Astrocyte (in vitro differentiated cells and primary cell): ENCODE measurements around the gene TOR4A. TPM values are rescaled to one million over a fixed set of nuclear protein-coding genes. Genes with fewer than 3 reads are reported as not detected.

Source experiments
- DNase-seq: peaks from one replicate; pipeline ENCODE4 v3.0.0-alpha.2; 2010; ENCODE audit warnings: low read depth
- FAIRE-seq: peaks from 2 replicates; lab custom pipeline; 2011; peaks lifted over from hg19 to GRCh38; lab: Jason Lieb, UNC
- H2AFZ ChIP-seq: 2 replicates; pipeline ENCODE4 v1.6.0; 2012; ENCODE audit warnings: low read depth, low read length, inconsistent platforms
- H3K27ac ChIP-seq: 2 replicates; pipeline ENCODE4 v1.5.1; 2011; ENCODE audit warnings: low read depth, low read length, inconsistent platforms
- H3K27me3 ChIP-seq: 2 replicates; pipeline ENCODE4 v1.6.0; 2011; ENCODE audit warnings: low read length, inconsistent platforms; ENCODE audit not compliant: insufficient read depth
- H3K36me3 ChIP-seq: 2 replicates; pipeline ENCODE4 v1.5.1; 2011; ENCODE audit warnings: low read length, inconsistent platforms; ENCODE audit not compliant: insufficient read depth
- H3K4me1 ChIP-seq: 2 replicates; pipeline ENCODE4 v1.5.1; 2011; ENCODE audit warnings: low read length, inconsistent platforms; ENCODE audit not compliant: insufficient read depth
- H3K4me2 ChIP-seq: 2 replicates; pipeline ENCODE4 v1.6.0; 2012; ENCODE audit warnings: low read length, inconsistent platforms
- H3K4me3 ChIP-seq: 2 replicates; pipeline ENCODE4 v1.5.1; 2011; ENCODE audit warnings: low read depth, mild to moderate bottlenecking, low read length, inconsistent platforms; ENCODE audit not compliant: insufficient read depth
- H3K79me2 ChIP-seq: 2 replicates; pipeline ENCODE4 v1.6.0; 2012; ENCODE audit warnings: mild to moderate bottlenecking, low read length, inconsistent platforms; ENCODE audit not compliant: insufficient read depth
- H3K9ac ChIP-seq: 2 replicates; pipeline ENCODE4 v1.6.0; 2012; ENCODE audit warnings: mild to moderate bottlenecking, low read length, inconsistent platforms
- H3K9me3 ChIP-seq: 2 replicates; pipeline ENCODE4 v1.5.1; 2012; ENCODE audit warnings: low read depth, mild to moderate bottlenecking, low read length, inconsistent platforms; ENCODE audit not compliant: insufficient read depth
- H4K20me1 ChIP-seq: 2 replicates; pipeline ENCODE4 v1.6.0; 2012; ENCODE audit warnings: low read length, inconsistent platforms; ENCODE audit not compliant: insufficient read depth
- H3K27ac Mint-ChIP-seq: one replicate; pipeline ENCODE4 v1.8.0; 2021; ENCODE audit warnings: mild to moderate bottlenecking, mixed read lengths; ENCODE audit not compliant: unreplicated experiment
- H3K27me3 Mint-ChIP-seq: one replicate; pipeline ENCODE4 v1.8.0; 2021; ENCODE audit warnings: low read depth, mixed read lengths; ENCODE audit not compliant: unreplicated experiment
- H3K36me3 Mint-ChIP-seq: one replicate; pipeline ENCODE4 v1.8.0; 2021; ENCODE audit warnings: low read depth, mixed read lengths; ENCODE audit not compliant: unreplicated experiment
- H3K4me1 Mint-ChIP-seq: one replicate; pipeline ENCODE4 v1.8.0; 2021; ENCODE audit warnings: low read depth, mixed read lengths; ENCODE audit not compliant: unreplicated experiment
- H3K4me3 Mint-ChIP-seq: one replicate; pipeline ENCODE4 v1.8.0; 2021; ENCODE audit warnings: mild to moderate bottlenecking, moderate library complexity, mixed read lengths; ENCODE audit not compliant: unreplicated experiment
- H3K9me3 Mint-ChIP-seq: one replicate; pipeline ENCODE4 v1.8.0; 2021; ENCODE audit warnings: mild to moderate bottlenecking, mixed read lengths; ENCODE audit not compliant: unreplicated experiment
- EZH2 ChIP-seq: IDR thresholded peaks from 2 replicates; pipeline ENCODE4 v1.6.1; 2012; ENCODE audit warnings: mild to moderate bottlenecking, low read length, inconsistent platforms; ENCODE audit not compliant: insufficient read depth
- total RNA-seq: library from RNA; stranded (reverse); gene quantifications from 2 replicates; pipeline ENCODE4 v1.2.1, GENCODE V29; 2021
- TF ChIP-seq, protein P1 (sequence below): IDR thresholded peaks from 2 replicates; pipeline ENCODE4 v1.5.1; 2011; ENCODE audit warnings: low read depth, mild to moderate bottlenecking, inconsistent platforms, low read length, moderate library complexity; ENCODE audit not compliant: insufficient read depth

TOR4A gene
- total RNA-seq, 1 donor from 2014 or later: 11.8 TPM

DNA sequence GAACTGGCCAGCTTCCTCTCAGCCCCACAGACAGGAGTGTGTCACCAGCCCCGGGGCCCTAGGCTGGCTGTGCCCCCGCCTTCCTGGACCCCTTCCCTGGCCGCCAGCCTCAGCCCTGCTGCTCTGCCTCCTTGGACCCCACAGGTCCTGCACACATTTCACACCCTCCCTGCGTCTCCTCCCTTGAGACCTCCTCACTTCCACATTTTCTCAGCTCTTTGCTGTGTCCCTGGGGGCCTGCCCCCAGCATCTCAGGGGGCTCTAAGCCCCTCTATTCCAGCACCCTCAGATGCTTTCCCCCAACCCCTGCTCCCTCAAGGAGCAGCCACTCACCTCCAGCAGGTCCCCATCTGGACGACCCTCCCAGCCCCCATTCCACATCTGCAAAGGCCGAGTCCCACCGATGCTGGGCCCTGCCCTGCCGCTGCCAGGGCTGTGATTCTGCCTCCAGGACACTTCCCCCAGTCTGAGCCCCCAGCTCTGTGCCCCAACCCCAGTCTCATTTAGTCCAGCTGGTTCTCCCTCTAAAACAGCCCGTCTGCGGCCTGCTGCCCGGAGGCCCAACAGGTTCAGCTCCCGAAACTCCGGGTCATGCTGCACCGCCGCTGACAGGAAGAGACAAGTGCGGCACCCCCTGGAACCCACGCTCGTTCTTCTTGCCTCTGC is 42.6 kb upstream of the TOR4A start:
- no peaks in the 10 kb centered on the region for H3K9me3 Mint-ChIP-seq
- no peaks in the 10 kb centered on the region for H3K27me3 Mint-ChIP-seq
- Histone ChIP-seq H4K20me1 (peaks cover 24% of the 10 kb centered on the region), H3K36me3 (no peaks in the 10 kb centered on the region), H3K4me2 (no peak overlapping the region), H3K79me2 (peaks cover 17% of the 10 kb centered on the region), H3K9ac (no peak overlapping the region), H3K9me3 (no peaks in the 10 kb centered on the region), H3K4me1 (peaks cover under 1% of the 10 kb centered on the region), H3K27ac (no peak overlapping the region), H2AFZ (no peak overlapping the region), H3K27me3 (no peaks in the 10 kb centered on the region), H3K4me3 (no peak overlapping the region)
- H3K27ac Mint-ChIP-seq: peak overlapping the region; percentile 77
- peak overlapping the region; percentile 27 for H3K4me3 Mint-ChIP-seq
- peaks cover 1% of the 10 kb centered on the region for H3K4me1 Mint-ChIP-seq
- FAIRE-seq: no peak
- no peaks in the 10 kb centered on the region for H3K36me3 Mint-ChIP-seq
- no peak for TF ChIP-seq EZH2
- no peak for DNase-seq

DNA sequence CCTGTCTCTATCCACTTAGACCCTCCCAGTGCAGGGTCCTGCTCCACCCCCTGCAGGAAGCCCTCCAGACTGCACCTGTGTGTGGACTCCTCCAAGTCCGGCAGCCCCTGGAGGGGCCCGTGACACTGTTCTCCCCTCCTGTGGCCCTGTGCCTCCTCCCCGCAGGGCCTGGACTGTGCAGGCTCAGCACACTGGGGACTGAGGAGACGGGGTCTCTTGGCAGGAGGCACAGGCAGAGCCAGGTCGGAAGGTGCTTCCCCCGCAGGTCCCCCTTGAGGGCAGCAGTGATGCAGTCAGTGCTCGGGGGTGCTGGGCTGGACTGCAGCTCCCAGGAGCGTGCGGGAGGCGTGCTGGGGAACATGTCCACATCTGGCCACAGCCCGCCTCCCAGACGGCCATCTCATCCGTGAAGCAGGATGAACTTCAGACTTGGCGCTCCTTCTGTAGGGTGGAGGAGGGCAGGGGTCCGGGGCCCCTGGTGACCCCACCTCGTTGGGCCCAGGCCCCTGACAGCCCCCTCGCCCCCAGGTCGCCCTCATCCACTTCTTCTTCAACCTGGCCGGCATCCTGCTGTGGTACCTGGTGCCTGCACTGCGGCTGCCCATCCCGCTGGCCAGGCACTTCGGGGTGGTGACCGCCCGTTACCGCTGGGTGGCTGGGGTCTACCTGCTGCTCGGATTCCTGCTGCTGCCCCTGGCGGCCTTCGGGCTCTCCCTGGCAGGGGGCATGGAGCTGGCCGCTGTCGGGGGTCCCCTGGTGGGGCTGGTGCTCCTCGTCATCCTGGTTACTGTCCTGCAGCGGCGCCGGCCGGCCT is 41.9 kb upstream of the TOR4A start:
- no peak for TF ChIP-seq EZH2
- TF ChIP-seq, protein P1, sequence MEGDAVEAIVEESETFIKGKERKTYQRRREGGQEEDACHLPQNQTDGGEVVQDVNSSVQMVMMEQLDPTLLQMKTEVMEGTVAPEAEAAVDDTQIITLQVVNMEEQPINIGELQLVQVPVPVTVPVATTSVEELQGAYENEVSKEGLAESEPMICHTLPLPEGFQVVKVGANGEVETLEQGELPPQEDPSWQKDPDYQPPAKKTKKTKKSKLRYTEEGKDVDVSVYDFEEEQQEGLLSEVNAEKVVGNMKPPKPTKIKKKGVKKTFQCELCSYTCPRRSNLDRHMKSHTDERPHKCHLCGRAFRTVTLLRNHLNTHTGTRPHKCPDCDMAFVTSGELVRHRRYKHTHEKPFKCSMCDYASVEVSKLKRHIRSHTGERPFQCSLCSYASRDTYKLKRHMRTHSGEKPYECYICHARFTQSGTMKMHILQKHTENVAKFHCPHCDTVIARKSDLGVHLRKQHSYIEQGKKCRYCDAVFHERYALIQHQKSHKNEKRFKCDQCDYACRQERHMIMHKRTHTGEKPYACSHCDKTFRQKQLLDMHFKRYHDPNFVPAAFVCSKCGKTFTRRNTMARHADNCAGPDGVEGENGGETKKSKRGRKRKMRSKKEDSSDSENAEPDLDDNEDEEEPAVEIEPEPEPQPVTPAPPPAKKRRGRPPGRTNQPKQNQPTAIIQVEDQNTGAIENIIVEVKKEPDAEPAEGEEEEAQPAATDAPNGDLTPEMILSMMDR: no peak
- FAIRE-seq: no peak
- no peak overlapping the region for H3K4me3 ChIP-seq
- no peak overlapping the region for H2AFZ ChIP-seq
- no peak overlapping the region for H3K4me2 ChIP-seq
- Mint-ChIP-seq H3K36me3 (no peaks in the 10 kb centered on the region), H3K4me3 (peak overlapping the region; percentile 27), H3K4me1 (peaks cover 1% of the 10 kb centered on the region), H3K27ac (no peak overlapping the region), H3K9me3 (no peaks in the 10 kb centered on the region), H3K27me3 (no peaks in the 10 kb centered on the region)
- no peaks in the 10 kb centered on the region for H3K27me3 ChIP-seq
- peaks cover 24% of the 10 kb centered on the region for H4K20me1 ChIP-seq
- no peak overlapping the region for H3K9ac ChIP-seq
- no peaks in the 10 kb centered on the region for H3K9me3 ChIP-seq
- H3K79me2 ChIP-seq: peaks cover 21% of the 10 kb centered on the region
- no peaks in the 10 kb centered on the region for H3K36me3 ChIP-seq
- peaks cover 7% of the 10 kb centered on the region for H3K4me1 ChIP-seq
- DNase-seq: no peak
- H3K27ac ChIP-seq: no peak overlapping the region

DNA sequence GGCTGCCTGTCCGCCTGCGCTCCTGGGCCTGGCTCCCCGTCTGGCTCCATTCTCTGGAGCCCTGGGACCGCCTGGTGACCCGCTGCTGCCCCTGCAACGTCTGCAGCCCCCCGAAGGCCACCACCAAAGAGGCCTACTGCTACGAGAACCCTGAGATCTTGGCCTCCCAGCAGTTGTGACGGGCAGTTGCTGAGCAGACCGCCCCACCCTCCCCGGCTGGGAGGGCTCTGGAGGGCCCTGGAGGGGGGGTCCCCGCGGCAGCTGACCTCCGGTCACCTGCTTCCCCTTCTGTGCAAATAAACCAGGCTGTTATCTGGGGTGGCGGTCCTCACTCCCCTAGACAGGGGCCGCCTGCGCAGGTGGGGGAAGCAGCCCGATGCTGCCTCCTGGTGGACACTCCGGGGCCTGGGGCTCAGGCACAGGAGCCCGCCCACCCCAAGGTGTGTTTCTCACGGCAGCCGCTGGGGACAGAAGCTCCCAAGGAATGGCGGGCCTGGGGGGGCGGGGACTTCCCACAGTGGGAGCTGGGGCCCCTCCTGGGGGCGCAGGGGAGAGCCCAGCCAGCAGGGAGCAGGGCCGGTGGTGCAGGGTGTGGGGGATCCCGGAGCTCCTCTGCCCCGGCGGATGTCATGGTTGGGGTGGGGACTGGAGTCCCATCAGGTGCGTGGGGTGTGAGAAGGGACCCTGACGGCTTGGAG is 41.1 kb upstream of the TOR4A start:
- H3K36me3 ChIP-seq: no peaks in the 10 kb centered on the region
- peak overlapping the region; percentile 54 for H3K4me2 ChIP-seq
- Mint-ChIP-seq H3K27ac (no peak overlapping the region), H3K4me3 (no peak overlapping the region), H3K4me1 (peaks cover 1% of the 10 kb centered on the region), H3K9me3 (no peaks in the 10 kb centered on the region), H3K27me3 (no peaks in the 10 kb centered on the region), H3K36me3 (no peaks in the 10 kb centered on the region)
- DNase-seq: peak; percentile 25
- no peak overlapping the region for H3K4me3 ChIP-seq
- H3K9me3 ChIP-seq: no peaks in the 10 kb centered on the region
- H3K27ac ChIP-seq: no peak overlapping the region
- H3K27me3 ChIP-seq: no peaks in the 10 kb centered on the region
- H4K20me1 ChIP-seq: peaks cover 24% of the 10 kb centered on the region
- H2AFZ ChIP-seq: no peak overlapping the region
- TF ChIP-seq, protein P1: peak; percentile 71
- no peak for TF ChIP-seq EZH2
- H3K79me2 ChIP-seq: peaks cover 21% of the 10 kb centered on the region
- no peak overlapping the region for H3K9ac ChIP-seq
- no peak for FAIRE-seq
- peaks cover 7% of the 10 kb centered on the region for H3K4me1 ChIP-seq
